ENCODE measurements around the gene TEKT5.
"Not testable (repeated sequence)": the region's sequence is repeated elsewhere in the genome, so short reads cannot be mapped to it uniquely, and the experiment has no call there.

TEKT5 gene

DNA sequence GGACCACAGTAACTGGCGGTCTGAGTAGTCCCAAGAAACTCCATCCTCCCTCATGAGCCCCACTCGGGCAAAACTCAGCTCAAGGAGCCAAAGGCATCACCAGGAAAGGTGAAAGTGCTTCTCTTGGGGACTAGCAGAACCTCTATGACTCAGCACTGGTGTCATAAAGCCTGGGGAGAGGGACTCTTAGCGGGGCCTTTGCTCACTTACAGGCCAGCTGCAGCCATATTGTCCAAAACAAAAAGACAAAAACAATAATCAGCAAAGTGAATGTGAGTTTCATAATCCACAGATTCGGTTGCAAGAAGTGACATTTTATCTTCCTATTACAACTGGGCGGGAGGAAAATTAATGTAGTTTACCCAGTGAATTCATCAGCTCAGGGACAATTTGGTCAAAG, at the start of gene TEKT5:
TEKT5 (minus strand) TSS at position 101 of the 400 bp plus-strand sequence; CDS start at position 44, 57 bp downstream.
- no peak for DNase-seq (ENCODE audit: low read depth, low spot score)

DNA sequence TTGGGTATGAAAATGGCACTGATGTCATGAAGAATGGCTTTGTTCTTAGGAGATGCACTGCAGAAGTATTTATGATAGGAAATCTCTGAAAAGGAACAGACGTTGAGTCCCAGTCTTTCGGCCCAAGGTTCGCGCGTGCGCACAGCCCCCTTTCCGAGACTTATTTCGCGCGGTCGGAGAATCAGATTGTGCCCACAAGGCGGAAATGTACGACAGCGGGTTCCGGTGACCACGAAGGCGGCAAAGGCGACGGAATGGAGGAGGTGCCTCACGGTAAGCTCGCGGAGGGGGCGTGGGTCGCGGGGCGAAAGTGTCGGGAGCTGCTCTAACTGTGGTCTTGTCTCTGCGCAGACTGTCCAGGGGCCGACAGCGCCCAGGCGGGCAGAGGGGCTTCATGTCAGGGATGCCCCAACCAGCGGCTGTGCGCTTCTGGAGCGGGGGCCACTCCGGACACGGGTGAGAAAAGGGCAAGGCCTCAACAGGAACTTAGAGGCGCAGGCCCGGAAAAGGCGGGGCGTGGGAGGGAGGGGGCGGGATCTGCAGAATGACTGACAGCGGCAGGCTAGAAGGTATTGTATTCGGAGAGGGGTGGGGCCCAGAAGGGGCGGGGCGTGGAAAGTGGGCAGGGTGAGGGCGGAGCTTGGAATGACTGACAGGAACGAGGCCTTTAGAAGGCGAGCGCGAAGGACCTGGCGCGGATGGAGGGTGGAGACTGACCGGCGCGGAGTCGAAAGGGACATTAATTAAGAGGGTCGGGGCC, 49.1 kb upstream of the TEKT5 start, which contains the start of gene NUBP1:
NUBP1 (plus strand) TSS at position 233 of the 760 bp plus-strand sequence; CDS start at position 255, 22 bp downstream.
- DNase-seq (ENCODE audit: low read depth, low spot score): peak; percentile 64

DNA sequence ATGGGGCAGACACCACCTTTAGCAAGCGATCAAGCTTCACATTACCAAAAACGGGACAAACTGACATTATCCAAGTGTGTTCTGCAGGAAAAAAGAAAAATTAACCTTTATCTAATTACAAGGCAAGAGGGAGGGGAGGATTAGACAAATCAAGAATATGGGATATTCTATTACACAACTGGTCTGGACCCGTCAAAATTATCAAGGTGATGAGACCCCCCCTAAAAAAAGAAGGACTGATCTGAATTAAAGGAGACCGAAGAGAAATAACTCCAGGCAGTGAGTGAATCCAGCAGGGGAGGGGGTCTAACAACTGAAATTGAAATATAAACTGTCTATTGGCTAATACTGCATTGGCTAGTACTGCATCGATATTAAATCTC, 48.5 kb upstream of the TEKT5 start:
- DNase-seq (ENCODE audit: low read depth, low spot score): no peak

DNA sequence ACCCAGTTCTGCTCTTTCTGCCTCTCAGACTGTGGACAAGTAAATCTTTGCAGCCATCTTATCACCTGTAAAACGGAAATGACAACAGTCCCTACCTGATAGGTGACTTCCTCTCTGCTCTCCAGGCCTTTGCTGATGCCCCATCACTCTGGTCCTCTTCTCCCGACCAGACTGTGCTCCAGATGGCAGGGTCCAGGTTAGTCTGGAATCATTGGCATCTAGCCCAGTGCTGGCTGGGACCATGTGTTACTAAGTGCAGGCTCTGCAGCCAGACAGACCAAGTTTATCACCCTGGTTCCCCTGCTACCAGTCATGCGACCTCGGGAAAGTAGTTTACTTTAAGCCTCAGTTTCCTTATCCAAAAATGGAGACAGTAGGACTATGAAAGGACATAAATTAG, 47.1 kb upstream of the TEKT5 start:
- no peak for DNase-seq (ENCODE audit: low read depth, low spot score)

DNA sequence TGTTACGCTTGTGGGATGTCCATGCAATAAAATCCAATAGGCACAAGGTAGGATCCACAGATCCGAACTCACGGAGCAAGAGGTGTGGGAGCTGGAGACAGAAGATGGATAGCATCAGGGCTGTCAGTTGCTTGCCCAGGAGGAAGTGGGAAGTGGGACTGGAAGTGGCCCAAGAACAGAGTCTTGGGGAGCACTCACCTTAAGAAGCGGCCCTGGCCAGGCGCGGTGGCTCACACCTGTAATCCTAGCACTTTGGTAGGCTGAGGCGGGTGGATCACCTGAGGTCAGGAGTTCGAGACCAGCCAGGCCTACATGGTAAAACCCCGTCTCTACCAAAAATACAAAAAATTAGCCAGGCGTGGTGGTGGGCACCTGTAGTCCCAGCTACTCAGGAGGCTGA, 46.5 kb upstream of the TEKT5 start:
- not testable (repeated sequence) for DNase-seq (ENCODE audit: low read depth, low spot score)

DNA sequence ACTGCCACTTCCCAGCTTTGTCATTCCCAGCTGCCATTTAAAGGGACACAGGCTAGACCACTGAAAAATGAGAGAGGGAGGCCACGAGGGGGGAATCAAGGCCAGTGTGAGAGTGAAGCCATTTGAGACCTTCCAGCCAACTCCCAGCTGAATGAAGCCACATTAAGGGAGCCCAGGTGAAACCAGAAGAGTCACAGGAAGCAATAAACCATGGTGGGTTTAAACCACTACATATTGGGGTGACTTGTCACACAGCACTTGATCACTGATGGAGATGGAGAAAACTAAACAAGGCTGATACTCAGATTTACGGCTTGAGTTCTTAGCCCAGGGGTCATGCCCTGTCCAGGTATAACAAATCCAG, 46.1 kb upstream of the TEKT5 start:
- no peak for DNase-seq (ENCODE audit: low read depth, low spot score)

DNA sequence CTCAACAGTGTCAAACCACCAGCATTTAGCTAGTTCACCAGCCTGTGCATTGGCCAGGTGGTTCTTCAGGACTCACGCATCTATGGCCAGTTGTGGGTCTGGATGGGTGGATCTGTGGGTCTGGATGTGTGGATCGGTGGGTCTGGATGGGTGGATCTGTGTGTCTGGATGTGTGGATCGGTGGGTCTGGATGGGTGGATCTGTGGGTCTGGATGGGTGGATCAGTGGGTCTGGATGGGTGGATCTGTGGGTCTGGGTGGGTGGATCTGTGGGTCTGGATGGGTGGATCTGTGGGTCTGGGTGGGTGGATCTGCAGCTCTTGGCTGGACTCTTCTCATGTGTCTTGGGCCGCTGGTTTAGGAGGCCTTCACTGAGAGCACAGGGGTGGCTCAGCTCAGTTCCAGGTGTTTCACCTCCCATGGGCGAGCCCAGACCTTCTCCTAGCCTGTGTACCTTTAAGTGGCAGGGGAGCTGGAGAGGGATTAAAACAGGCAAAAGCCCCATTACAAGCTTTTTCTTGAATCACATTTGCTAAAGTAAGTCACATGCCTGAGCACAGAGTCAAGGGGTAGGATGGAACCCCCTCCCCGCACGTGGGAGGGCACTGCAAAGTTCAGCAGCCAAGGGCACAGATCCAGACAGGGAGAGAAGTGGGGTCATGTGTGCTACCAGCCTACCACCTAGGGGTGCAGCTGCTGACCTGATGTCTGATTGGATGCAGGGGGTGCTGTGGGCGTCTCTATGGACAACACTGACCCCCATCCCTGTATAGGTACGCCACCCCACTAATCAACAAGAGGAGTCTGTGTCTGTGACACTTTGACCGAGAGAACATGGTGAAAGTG, 45.5 kb upstream of the TEKT5 start:
- no peak for DNase-seq (ENCODE audit: low read depth, low spot score)

DNA sequence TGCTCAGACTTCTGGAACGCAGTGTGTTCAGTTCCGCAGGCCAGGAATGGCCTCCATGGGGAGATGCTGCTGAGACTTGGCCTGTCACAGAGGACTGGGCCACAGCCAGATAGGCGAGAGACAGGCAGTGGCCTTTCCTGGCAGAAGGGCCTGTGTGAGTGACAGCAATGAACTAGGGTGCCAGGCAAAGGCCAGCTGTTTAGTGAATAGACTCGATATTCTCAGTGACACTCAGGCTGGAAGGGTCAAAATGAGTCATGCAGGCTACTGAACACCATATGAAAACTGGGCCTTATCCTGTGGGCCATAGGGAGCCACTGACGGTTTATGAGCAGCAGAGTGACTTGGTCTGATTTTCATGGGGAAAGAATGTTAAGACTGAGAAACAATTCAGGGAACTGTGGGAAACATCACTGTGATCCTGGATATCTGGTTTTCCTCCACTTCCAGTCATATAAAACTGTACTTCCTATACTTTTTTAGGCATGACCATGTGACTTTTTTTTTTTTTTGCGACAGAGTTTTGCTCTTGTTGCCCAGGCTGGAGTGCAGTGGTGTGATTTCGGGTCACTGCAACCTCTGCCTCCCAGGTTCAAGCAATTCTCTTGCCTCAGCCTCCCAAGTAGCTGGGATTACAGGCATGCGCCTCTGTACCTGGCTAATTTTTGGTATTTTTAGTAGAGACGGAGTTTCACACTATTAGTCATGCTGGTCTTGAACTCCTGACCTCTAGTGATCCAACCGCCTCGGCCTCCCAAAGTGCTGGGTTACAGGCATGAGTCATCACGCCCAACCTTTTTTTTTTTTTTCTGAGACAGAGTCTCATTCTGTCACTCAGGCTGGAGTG, 43.7 kb upstream of the TEKT5 start:
- no peak for DNase-seq (ENCODE audit: low read depth, low spot score)

DNA sequence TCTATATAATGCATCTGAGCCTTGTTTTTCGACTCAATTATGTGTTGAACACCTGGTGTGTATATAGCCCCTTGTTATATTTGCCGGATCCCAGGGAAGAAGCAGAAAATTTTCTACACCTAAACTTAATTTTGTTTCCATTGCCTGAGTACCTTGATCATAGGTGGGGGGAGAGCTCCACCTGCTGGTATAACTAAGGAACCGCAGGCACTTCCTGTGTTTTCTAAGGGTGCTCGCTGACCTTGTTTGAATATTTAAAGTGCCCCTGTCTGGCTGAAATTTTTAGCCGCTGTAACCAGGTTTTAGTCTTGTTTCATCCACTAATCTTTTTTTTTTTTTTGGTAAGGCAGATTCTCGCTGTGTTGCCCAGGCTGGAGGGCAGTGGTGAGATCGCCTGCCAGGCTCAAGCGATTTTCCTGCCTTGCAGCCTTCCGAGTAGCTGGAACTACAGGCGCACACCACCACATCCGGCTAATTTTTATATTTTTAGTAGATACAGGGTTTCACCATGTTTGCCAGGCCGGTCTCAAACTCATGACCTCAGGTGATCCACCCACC, 42.4 kb upstream of the TEKT5 start:
- DNase-seq (ENCODE audit: low read depth, low spot score): no peak

DNA sequence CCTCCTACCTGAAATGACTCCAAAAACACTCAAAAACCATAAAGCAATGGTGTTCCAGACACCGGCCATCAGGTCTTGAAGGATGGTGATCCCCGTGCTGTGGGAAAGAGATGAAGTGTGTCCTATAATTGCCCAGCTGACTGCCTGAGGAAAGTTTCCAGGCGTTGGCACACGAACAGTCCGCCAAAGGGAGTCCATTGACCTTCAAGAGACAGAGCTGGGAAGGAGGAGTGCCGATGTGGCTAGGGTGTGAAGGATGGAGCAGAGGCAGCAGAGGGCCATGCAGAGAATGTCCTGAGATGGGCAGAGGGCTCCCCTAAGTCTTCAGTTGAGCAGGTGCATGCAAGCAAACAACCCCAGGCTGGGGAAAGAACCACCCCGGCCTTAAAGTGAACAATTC, 37.1 kb upstream of the TEKT5 start:
- no peak for DNase-seq (ENCODE audit: low read depth, low spot score)

DNA sequence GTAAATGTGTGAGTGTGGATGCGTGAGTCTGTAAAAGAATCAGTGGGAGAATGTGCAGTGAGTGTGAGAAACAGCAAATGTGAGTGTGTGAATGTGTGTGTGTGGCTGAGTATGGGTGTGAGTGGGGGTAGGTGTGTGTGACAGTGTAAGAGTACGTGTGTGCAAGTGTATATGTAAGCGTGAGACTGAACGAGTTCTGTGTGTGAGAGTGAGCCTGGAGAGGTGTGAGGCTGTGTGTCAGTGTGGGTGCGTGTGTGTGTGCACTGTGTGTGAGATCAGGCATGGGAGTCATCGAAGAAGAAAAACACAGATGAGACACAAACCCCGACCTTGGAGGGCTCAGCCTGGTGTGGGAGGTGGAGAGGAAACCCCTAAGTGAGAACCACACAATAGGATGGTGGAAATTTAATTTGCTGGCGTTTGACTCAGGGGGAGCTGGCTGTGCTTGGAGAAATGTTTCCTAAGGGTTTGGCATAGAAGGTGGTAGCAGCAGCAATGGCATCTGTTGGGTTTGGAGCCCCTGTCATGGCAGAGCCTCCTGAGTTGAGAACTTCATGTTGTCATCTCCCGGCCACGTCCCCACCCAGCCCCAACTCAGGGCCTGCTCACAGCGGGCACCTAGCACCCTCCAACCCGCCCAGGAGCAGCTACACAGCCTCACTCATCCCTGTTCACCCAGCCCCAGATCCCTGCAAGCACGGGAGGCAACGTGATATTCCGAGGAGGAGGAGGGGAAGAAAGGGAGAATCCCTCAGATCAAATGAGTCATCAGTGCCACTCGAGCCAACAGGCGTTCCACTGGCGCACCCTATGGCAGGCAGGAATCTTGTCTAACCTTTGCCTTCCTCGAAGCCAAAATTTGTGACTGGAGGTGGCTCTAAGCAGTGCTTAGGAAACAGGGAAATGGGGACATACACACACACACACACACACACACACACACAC, 34.6 kb upstream of the TEKT5 start:
- no peak for DNase-seq (ENCODE audit: low read depth, low spot score)

DNA sequence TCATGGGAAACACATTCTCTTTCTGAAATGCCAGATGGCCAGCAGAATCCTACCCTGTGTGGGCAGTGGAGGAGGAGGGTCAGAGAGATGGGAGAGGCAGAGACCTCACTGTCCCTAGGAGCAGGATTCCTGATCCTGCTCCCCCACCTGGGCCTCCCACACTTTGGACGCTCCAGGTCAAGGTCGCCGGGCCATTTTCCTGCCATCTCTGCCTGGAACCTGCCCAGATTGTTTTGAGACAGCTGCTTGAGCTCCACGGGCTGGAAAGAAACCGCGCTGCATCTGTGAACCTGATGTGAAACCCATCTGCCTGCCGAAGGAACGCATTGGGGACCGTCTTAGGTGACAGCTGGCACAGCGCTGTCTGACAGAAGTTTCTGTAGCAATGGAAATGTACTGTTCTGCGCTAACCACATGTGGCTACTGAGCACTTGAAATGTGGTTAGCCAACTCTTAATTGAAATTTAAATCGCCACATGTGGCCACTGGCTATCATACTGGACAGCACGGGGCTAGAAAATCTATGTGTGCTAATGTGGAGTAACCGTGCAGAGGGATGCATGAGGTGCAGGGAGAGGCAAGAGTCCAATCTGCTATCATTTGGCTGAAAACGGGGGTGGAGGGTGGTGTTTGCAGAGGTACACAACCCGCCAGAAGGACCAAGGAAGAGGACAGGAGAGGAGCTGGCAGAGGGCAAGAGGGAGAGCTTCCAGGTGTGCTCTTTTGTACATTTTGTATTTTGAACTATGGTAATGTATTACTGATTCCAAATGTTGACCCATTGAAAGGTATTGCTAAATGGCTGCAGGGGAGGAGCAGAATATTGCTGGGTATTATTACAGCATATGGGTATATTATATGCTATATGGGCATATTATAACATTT, 33.5 kb upstream of the TEKT5 start:
- no peak for DNase-seq (ENCODE audit: low read depth, low spot score)

DNA sequence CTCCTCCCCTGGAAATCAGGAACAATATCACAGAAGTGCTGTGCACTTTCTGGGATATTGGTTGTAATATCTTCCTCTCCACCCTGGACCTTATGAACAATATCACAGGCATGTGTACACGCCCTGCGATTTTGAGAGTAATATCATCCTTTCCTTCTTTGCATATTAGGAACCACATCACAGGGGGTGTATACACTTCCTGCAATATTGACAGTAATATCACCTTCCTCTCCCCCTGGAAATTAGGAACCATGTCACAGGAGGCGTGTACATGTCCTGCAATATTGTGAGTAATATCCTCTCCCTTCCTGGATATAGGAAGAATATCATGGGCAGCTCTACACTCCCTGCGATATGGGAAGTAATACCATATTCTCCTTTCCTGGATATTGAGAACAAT, 14.2 kb upstream of the TEKT5 start:
- no peak for DNase-seq (ENCODE audit: low read depth, low spot score)

DNA sequence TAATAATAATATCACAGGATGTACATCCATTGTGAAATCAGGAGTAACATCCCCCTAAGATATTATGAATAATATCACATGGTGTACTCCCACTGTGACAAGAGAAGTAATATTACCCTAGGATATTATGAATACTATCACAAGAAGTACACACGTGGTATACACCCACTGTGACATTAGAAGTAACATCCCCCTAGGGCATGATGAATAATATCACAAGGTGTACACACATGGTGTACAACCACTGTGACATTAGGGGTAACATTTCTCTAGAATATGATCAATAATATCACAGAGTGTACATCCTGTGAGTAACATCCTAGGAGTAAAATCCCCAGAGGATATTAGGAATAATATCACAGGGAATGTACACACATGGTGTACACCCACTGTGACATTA, 5.0 kb upstream of the TEKT5 start:
- no peak for DNase-seq (ENCODE audit: low read depth, low spot score)

DNA sequence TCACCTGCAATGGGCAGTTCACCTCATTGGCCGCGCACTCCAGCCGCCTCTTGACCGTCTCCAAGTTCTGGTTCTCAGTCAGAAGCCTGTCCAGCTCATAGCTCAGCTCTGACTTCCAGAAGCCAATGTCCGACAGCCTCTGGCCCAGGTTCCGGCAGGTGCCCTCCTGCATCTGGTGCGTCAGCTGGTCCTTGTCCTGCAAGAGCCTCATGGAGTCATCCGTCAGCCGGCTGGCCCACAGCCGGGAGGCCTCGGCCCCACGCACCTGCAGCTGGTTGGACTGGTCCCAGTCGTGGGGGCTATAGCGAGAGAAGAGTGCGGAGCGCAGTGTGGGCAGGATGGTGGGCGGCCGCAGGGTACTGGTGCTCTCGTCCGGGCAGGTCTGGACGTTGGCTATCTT, 424 bp downstream of the TEKT5 start:
- no peak for DNase-seq (ENCODE audit: low read depth, low spot score)

DNA sequence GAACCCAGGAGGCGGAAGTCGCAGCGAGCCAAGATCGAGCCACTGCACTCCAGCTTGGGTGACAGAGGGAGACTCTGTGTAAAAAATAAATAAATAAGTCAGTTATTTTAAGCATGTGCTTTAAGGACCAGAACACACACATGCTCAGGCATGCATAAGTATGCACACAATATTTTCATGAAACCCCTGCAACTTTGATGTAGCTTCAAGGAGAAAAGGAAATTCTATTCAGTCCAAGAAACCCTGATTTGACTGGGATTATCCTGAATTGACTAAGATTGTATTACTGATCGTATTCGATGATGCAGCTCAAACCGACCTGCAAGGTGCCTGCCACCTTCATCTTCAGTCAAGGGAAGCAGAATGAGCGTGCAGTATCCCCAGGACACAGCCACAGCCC, 841 bp downstream of the TEKT5 start:
- no peak for DNase-seq (ENCODE audit: low read depth, low spot score)

DNA sequence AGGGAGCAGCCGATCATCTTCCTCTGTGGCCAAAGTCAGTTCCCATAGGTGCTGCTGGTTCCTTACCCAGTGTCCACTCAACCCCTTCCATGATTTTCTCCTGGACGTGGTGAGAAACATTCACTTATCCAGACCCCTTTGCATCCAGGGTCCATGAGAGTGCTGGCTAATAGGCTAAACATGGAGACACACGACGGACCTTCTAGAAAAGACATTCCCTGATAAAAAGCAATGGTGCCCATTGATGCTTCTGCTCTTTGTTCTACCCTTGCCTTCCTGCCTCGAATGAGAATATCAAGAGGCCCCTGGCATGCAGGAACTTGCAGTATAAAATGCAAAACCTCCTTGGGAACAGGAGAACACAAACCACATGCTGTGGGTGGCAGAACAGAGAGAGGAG, 2.3 kb downstream of the TEKT5 start:
- no peak for DNase-seq (ENCODE audit: low read depth, low spot score)

DNA sequence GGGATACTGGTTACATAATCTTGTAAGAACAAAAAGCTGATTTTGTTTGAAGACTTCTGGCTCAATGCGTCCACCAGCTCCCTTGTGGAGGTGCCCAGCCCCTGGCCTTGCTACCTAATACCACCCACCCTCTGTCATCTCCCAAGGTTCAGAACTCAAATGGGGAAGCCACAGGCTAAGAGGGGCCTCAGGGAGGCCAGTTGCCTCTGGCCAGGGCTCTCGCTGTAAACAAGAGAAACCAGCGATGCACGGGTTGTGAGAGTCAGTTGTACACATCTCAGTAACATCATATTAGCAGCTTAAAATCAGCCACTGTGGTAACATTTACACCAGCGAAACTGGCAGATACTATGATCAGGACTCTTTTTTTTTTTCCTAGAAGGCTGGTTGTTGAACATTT, 6.0 kb downstream of the TEKT5 start:
- no peak for DNase-seq (ENCODE audit: low read depth, low spot score)

DNA sequence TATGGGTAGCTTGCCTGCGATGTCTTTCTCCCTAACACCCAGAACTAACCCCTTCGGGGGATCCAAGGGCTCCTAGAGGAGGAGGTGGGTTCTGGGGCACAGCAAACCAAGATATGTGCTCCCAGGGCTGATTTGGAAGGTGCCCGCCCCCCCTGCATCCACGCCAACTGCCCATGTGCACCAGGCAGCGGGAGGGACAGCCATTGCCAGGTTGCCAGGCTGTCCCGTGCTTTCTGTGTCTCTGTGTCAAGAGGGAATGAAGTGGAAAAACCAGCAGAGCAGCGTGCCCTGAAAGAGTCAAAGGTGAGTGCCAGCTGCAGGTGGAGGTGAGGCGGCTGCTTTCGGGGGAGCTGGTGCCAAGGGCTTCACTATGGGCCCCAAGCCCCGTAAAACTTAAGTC, 6.4 kb downstream of the TEKT5 start:
- no peak for DNase-seq (ENCODE audit: low read depth, low spot score)

DNA sequence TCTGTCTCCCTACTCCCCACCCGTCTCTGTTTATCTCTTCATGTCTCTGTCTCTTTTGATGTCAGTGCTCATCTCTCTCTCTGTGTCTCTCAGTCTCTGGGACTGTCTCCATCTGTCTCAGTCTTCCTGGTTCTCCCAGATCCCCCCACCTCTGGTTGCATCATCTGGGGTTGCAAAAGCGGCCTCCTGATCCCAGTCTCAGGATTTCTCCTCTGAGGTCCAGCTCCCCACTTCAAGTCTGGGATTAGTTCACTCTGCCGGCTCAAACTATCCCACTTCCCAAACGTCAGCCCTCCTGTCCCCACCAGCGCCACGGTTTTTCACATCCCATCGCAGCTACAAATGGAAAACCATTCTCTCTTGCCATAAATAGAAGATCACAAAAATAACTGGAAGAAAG, 9.0 kb downstream of the TEKT5 start:
- DNase-seq (ENCODE audit: low read depth, low spot score): no peak
